HG03469 (cell line): ENCODE data around the gene FHOD3.
"Not testable (repeated sequence)": the region's sequence is repeated elsewhere in the genome, so short reads cannot be mapped to it uniquely, and the experiment has no call there.

Source experiments
- ATAC-seq: cut with Tn5 transposase; IDR thresholded peaks from one replicate; pipeline ENCODE4 v1.9.1; 2021; ENCODE audit warnings: mild to moderate bottlenecking, moderate library complexity, moderate number of reproducible peaks; ENCODE audit not compliant: unreplicated experiment

The FHOD3 gene

DNA sequence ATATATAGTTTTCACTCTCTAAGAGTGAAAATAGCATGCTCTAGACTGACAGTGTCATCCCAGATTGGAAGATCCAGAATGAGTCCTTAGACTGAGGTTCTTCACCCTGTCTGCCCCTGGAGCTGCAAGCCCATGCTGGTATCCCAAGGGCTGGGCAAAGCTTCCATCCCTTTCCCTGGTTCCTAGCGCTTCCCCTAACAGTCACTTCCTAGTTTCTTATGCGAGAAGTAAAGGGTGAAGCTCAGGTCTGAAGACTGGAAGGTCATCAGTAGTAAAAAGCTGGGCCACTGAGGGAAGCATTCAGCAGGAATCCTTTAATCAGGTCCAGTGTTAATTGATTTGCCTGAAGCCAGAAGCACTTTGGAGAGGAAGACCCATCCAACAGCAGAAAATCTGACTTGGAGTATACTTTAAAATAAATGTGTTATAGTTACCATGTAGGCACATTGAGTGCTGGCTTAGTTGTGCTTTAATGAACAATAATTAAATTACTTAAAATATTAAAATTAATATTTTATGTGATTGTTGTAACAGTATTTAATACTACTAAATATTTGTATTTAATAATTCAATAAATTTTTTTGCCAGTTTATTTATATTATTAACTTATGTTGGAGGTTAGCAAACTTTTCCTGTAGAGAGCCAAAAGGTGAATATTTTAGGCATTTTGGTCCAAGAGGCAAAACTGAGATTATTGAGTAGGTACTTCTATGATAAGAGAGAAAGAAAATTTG is 237.9 kb downstream of the FHOD3 start:
- ATAC-seq = no peak

DNA sequence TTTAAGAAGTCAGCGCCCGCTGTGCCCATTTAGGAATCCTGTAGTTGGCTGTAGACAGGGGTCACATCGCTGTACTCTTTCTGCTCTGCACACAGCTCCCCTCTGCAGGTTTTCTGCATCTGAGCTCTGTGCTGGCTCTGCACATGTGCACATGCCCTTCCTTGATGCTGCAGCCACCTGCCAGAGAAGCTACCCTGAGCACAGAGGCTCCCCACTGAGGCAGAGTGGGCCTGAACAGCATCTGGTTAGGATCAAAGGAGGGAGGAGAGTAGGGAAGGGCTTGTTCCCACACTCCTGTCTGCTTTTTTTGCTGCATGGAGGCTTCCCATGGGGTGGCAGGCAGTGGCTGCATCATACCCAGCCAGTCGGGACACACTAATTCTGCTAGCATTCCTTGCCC is 238.9 kb downstream of the FHOD3 start:
- no peak for ATAC-seq

DNA sequence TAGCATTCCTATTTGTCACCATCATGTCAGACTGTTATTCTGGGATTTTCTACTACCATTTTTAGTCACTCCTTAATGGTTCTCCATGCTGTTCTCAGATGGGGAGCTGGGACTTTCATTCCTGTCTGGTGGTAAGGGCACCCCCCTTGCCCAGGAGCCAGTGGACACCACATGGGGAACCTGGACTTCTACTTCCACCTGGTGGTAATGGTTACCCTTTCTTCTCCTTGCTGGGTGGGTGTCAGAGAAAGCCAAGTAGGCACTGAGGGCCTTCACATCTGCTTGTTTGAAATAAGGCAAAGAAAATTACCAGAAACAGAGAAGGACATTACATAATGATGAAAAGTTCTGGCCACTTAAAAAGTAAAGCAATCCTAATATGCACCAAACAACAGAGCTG is 239.8 kb downstream of the FHOD3 start:
- ATAC-seq = no peak

DNA sequence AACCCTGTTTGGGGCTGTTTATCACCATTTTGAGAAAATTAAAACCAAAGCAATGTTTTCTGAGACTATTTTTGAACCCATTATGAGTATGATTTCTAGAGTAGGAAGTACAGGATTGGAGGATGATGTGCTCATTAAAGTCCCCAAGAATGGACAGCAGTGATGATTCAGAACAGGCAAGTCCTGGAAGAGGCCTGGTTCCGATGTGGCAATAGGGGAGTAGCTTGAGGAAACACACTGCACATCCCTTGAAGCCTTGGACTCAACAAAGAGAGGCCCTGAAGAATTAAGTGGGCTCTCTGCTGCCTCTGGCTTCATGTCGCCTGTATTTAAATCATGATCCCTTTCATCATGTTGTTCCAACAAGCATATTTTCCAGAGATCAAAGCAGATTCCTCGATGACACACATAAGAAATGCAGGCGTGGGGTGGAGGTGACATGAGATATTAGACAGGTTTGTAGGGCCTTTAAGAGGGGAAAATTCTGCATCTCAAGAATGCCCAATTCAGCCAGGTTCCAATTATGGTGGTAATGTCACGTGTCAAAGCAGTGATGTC is 242.2 kb downstream of the FHOD3 start:
- no peak for ATAC-seq

DNA sequence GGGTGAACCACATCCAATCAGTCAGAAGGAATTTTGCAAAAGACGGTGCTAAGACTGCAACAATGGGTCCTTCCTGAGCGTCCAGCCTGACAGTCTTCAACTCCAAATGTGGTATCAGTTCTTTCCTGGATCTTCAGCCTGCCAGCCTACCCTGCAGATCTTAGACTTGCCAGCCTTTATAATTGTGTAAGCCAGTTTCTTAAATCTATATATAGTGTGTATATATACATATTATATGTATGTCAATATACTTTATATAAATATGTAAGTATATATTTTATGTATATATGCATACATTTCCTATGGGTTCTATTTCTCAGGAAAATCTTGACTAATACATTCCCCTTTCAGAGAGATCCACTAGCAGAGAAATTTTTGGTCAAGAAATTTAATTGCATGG is 245.5 kb downstream of the FHOD3 start:
- ATAC-seq = no peak

DNA sequence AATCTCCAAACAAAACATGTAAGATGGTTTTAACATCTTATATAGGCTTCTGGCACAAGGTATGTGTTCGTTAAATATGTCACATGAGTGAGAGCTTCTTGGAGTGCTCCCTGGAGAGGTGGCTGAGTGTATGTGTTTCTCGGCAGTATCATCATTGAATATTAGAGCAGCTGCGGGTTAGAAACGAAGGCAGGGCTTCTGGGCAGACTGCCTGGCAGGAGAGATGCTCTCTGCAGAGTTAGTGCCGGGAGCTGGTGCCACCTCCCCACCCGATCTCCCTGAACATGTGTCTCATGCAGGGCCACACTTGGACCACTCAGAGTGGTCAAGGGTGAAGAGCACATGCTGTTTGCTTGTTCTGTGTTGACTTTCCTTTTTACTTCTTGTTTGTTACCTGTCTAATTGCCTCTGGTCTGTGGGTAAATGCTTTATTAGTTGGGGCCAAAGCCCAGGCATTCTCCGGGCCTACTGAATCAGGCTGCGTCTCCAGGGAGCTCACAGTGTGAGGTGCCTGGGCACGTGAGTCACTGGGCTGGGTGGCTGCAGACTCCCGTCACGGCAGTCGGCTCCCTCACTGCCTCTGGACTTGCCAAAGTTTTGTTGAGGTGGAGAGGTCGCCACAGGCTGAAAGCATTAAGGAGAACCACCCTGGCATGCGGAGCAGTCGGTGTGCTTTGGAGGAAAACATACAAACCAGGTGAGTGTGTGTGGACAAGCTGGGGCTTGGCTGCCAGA is 246.6 kb downstream of the FHOD3 start:
- ATAC-seq = no peak

DNA sequence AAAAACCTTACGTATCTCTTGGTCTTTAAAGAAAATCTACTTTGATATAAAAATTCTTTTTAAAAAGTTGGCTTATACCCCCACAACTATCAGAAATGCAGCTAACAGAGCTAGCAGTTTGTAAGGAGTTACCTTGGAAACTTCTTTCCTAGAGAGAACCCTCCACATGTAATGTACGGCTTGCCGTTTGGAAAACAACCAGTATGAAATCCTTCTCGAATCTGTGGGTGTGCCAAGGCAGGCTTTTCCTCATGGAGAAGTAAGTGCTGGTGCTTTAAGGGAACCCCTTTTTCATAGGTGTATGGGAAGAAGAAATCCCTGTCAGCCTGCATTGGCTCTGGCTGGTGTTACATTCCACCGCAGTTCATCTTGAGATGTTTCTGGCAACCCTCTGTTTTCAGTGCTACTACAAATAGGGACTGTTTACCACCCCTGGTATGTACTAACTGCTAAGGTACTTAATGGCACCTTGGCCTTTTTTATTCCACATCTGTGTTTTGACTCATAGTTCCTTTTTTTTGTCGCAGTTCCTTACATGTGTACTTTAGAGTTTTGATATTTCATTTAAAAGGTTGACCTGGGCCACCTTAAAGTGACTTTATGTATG is 248.4 kb downstream of the FHOD3 start:
- no peak for ATAC-seq

DNA sequence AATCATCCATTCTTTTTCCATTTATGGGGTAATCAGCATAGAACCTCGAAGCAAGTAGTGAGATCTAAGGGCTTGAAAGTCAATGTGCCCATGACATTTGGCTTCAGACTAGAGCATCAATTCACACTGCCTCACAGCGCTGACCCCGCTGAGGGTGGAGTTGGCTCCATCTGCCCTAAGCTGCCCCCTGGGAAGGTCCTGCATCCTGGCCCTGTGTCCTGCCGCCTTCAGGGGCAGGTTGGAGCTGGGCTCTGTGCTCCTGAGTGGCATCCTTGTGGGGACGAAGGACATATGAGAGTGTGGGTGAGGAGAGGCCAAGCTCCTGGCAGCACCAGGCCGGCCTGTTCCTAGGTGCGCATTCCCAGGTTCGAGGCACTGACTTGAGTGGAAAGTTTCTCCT is 249.4 kb downstream of the FHOD3 start:
- ATAC-seq = no peak

DNA sequence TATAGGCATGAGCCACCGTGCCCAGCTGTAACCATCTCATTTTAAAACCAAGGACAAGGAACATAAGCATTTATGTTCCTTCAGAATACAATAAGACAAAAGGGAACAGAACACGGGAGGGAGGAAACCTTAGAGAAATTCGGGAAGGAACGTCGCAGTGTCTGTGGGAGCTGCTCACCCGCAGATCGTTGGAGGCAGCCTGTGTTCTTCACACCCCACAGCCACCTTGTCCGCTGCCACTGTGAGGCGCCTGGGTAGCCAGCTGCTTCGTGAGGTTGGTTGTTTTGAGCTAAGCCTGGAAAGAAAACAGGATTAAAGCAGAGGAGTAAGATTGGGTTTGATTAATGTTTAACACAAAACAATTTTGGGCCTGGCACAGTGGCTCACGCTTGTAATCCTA is 250.0 kb downstream of the FHOD3 start:
- no peak for ATAC-seq

DNA sequence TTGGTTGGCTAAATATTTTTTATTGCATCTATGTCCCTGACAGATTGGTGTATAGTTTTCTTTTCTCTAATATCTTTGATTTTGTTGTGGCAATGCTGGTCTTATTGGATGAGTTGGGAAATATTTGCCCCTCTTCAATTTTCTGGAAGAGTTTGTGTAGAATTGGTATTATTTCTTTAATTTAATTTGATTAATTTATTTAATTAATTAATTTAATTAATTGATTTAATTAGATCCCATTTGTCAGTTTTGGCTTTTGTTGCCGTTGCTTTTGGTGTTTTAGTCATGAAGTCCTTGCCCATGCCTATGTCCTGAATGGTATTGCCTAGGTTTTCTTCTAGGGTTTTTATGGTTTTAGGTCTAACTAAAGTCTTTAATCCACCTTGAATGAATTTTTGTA is 253.8 kb downstream of the FHOD3 start:
- ATAC-seq = not testable (repeated sequence)

DNA sequence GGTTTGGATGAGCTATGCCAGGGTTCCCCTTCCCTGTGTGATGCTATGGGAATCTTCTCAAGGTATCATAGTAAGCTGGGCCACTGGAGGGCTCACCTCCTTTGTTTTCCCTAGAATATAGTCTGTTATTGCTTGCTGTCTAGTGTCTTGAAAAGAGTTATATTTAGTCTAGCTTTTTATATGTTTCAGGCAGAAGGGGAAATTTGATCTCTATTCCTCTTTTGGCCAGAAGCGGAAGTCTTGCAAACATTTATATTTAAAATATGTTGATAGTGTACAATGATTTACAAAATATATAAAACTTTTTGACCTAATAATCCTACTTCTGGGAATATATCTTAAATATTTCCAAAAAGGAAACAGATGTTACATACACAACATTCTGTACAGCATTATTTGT is 260.7 kb downstream of the FHOD3 start:
- ATAC-seq = no peak

DNA sequence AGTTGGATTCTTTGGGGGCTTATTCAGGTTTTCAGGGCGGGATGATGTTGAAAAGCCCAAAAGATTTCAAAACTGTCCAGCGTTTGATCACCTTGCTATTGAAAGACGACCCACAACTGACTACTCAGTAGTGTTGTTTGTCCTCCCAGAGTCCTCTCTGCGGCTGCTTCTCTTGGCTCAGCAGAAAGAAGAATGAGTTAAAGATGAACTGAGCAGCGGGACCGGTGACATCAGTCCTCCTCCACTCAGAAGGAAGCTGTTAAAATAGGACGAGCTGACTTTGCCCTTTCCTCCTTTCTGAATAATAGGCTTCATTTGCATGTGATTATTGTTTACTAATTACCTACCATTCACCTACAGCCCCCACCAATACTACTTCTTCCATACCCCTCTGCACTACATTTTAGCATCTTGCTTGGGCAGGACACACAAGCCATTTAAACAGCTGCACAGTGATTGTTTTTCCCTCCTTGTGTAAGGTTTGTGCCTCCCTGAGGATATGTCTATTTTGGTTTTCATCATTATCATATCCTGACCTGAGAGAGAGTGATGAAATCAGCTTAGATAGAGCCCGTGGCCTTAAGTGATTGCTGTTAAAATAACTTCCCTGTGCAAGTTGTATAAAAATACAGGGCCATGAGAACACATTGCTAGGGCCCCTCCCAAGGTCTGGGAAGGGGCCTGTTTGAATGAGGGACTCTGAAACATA is 261.8 kb downstream of the FHOD3 start:
- ATAC-seq = no peak

DNA sequence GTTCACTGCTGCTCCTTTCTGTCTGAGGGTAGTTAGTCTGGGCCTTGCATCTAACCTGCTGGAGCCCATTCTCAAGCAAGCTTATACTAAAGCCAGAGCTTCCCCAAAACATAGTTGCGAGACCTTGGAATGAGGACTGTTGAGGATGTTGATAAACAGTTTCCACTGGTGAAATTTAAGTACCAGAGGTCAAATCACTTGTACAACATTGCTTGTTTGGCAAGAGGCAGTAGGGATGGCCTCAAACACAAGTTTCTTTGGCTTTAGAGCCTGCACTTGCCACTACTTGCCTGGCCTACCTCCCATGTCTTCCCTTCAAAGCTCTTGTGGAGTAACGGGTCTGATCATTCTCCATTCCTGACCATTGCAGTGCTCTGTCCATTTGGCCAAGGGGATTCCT is 262.7 kb downstream of the FHOD3 start:
- no peak for ATAC-seq

DNA sequence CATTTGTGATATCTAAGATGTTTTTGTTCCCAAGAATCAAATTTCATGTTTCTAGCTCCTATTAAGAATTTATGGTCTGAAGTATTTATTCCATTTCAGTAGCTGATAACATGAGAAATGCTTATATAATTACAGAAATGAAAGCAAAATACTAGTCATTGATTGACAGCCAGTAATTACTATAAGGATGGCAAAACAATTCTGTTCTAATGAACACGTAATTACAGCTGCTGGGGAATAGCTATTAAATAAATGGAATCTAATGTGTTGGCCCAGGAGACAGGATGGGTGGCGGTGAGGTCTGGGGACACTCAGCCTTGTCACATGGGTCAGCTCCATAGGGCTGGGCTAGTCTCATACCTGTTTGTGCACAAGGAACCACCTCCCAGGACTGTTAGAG is 263.5 kb downstream of the FHOD3 start:
- no peak for ATAC-seq

DNA sequence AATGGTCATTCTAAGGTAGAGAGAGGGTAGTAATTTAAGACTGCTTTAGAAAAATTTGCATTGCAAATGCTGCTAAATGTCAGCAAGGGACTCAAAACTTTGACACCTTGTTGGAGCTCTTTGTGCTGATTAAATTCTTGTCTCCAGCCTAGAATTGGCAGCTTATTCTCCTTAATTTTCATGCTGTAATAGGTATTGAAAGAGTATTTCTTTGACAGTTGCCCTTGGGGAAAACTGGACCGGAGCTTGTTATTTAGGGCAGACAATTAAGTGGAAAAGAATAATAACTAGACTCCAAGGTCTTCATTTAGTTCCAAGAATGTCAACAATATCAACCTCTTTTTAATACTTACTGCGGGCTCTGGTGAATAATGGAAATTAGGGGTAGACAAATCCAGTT is 267.3 kb downstream of the FHOD3 start:
- no peak for ATAC-seq

DNA sequence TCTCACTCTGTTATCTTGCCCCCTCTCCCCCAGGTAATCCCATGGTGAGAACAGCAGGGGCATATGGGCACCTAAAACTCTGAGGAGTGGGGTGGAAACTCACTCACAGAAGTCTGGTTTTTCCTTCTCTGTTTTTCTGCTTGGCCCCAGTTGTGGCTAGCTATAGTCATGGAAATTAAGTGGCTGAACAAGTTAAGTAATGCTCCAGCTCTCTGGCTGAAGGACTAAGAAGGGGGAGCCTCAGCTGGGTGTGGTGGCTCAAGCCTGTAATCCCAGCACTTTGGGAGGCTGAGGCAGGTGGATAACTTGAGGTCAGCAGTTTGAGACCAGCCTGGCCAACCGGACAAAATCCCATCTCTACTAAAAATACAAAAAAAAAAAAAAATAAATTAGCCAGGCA is 270.3 kb downstream of the FHOD3 start:
- no peak for ATAC-seq

DNA sequence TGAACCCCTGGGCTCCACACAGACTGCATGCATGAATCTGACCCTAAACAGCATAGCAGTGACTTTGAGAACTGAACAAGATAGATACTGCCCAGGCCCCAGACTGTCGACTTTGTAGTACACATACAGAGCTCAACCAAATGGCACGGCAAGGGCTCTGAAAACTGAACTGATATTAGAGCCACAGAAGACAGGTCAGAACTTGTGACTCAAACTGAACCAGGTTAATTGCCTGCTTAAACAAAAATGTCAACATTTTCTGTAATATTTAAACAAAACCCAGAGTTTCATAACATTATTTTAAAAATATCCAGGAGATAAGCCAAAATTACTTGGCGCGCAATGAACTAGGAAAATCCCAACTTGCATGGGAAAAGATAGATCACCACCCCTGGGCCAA is 271.0 kb downstream of the FHOD3 start:
- no peak for ATAC-seq

DNA sequence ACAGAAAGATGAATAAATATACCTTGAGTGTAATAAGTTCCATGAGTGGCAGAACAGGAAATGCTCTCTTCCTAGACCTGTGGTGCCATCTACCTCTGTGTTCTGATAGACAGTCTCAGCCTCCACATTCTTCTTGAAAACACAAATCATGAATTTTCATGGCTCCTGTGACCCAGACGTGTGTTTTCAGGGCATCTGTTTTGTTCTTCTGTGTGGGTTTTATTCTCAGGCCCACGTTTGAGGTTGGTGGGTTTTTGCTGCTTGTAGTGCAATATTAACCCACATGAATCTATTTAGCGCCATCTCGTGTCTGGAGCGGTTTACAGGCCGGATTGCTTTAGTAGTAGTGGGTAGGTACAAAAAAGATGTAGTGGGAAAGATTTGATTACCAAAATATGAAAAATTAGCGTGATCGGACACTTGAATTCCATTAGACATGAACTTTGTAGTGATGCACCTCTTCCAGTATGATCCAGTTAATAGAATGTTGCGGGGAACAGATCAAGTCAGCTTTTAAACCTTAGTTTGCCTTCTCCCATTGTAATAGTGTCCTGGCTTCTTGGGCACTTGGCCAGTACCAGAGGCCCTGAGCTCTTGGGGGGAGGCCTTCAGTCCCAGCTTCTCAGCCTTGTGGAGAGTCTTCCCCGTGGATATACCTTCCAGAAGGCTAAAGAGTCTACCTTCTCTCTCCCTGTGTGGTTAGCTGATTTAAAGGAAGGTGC is 274.8 kb downstream of the FHOD3 start:
- no peak for ATAC-seq

DNA sequence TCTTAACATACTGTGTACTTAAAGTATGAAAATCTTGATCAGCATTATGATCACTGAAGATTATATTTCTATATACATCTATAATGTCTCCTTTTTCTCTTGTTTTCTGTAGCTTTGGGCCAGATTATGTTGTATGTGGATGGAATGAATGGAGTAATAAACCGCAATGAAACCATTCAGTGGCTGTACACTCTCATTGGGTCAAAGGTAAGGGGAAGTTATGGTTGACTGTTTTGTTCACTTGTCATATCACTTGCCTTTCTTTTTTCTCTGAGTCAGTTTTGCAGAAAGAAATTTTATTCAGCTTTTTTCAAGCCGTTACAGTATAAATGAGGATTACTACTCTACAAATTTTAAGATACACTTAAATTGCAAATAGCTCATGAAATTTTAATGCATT is 278.8 kb downstream of the FHOD3 start:
- no peak for ATAC-seq

DNA sequence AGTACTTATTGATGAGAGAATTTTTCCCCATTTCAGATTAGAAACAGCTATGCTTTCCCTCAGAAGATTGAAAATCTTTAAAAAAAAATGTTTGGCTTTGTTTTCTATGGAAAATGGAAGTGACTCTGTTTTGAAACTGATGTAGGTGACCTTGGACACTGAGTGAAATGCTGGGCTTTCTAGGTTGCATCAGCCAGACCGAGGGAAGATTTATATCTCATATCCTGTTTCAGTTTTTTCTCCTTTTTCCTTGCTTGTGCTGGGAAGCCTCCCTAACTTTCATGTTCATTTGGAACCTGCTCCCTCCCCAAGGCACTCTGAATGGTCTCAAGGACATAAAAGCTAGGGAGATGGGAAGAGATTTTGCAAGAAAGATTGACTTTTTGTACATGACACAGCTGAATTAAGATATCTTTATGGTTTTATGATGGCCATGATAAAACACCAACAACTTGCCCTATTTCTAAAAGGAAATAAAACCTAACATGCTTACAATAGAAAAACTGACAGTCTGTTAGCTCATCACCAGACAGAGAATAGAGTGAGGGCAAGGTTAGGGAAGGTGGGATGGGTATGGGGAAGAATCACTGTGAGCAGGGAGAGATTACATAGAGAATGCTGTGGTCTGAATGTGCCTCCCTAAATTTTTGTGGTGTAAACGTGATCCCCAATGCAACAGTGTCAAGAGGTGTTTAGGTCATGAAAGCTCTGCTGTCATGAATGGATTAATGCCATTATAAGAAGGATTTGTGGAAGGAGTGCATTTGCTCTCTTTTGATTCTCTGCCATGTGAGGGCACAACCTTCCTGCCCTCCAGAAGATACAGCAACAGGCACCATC is 281.6 kb downstream of the FHOD3 start:
- ATAC-seq = no peak
